GM12865 (cell line): ENCODE data around the gene CDH13.

Experiments used
- DNase-seq: peaks from one replicate; pipeline ENCODE4 v3.0.0; 2010; ENCODE audit warnings: low read depth
- H3K4me3 ChIP-seq: 2 replicates; pipeline ENCODE4 v1.5.1; 2011; ENCODE audit warnings: mild to moderate bottlenecking, low read depth, low read length, control low read depth
- CTCF ChIP-seq: IDR thresholded peaks from 2 replicates; pipeline ENCODE4 v1.5.1; 2011; ENCODE audit warnings: low read length, control low read depth, low read depth, inconsistent platforms; ENCODE audit not compliant: insufficient read depth; ENCODE audit errors: missing control alignments

The CDH13 gene

GRCh38 chr16:82651921-82652601 is 25.3 kb downstream of the CDH13 start:
- no peak for TF ChIP-seq CTCF
- peak overlapping the region; percentile 24 for H3K4me3 ChIP-seq
- peak; percentile 84 for DNase-seq

- no peak for TF ChIP-seq CTCF
- H3K4me3 ChIP-seq: peak overlapping the region; percentile 15; the same call in 1 of the 2 replicates
- DNase-seq: no peak
These were observed 26.1 kb downstream of the CDH13 start for GRCh38 chr16:82652826-82653225.

- no peak for TF ChIP-seq CTCF
- DNase-seq: peak; percentile 91
- peak overlapping the region; percentile 15 for H3K4me3 ChIP-seq
These were observed 27.1 kb downstream of the CDH13 start for GRCh38 chr16:82653550-82654511.

- no peak for TF ChIP-seq CTCF
- peak; percentile 84 for DNase-seq
- no peak overlapping the region for H3K4me3 ChIP-seq
These were observed 28.4 kb downstream of the CDH13 start for GRCh38 chr16:82655072-82655714.

GRCh38 chr16:82655720-82656490 is 29.1 kb downstream of the CDH13 start:
- no peak for TF ChIP-seq CTCF
- peak; percentile 18 for DNase-seq

GRCh38 chr16:82657239-82657638 is 30.5 kb downstream of the CDH13 start:
- no peak for DNase-seq
- TF ChIP-seq CTCF: no peak
- no peak overlapping the region for H3K4me3 ChIP-seq

More at GRCh38 chr16:82655720-82656490, 29.1 kb downstream of the CDH13 start:
- no peak overlapping the region for H3K4me3 ChIP-seq
